ENCODE results near the gene MID1.

- TF ChIP-seq ZNF274 (IDR thresholded peaks at IDR 0.05; ENCODE audit: low read depth, low read length) (no peak), SUZ12 (IDR thresholded peaks at IDR 0.05; ENCODE audit: extremely low read depth, insufficient read depth, insufficient read length) (no peak), YY1 (IDR thresholded peaks at IDR 0.05; ENCODE audit: insufficient read depth, insufficient read length) (no peak)
Measured at GRCh38 chrX:10474510-10474909, 145.9 kb downstream of the MID1 start.

Measured in NT2/D1 (cell line).